Lower leg skin (tissue), 3 donors: ENCODE measurements around the gene CDH13.

Experiments
- CTCF ChIP-seq, 3 donors: fragments of 450-650 bp; IDR thresholded peaks; one replicate each; pipeline ENCODE4 v1.5.1; 2016; ENCODE audit warnings: antibody characterized with exemption in 3 of 3, mild to moderate bottlenecking in 3 of 3, moderate library complexity in 2 of 3
- POLR2A ChIP-seq, 2 donors: fragments of 450-650 bp; IDR thresholded peaks; one replicate each; pipeline ENCODE4 v1.6.1; 2016 to 2017; ENCODE audit warnings: antibody characterized with exemption in 2 of 2, mild to moderate bottlenecking in 1 of 2, moderate library complexity in 1 of 2

- no peak for TF ChIP-seq CTCF (IDR thresholded peaks at IDR 0.05)
- no peak for TF ChIP-seq POLR2A (IDR thresholded peaks at IDR 0.05)
Measured at GRCh38 chr16:83098536-83098935, 471.8 kb downstream of the CDH13 start.
